HepG2 (cell line): ENCODE data around the gene SELENOH. TPM values are rescaled to one million over a fixed set of nuclear protein-coding genes. Genes with fewer than 3 reads are reported as not detected.
A peak's percentile ranks its signal among the peaks of the same experiment; 100 is the strongest.

Experiments used
- ATAC-seq: fragments of 200-7000 bp; cut with Tn5 transposase; 3 replicates; pipeline ENCODE4 v1.9.1; 2020; ENCODE audit warnings: mild to moderate bottlenecking, moderate library complexity
- BruUV-seq: library from RNA; stranded (reverse); fragments of 400-500 nt; replicated peaks from 2 replicates; lab custom pipeline; 2021; lab: Mats Ljungman, UMichigan
- CTCF ChIA-PET: fragments of 300-600 bp; formaldehyde crosslinking; extraction: SDS; loops from one replicate; lab custom pipeline; 2021; ENCODE audit warnings: low total read pairs, inconsistent platforms, low intra/inter-chr PET ratio; lab: Yijun Ruan, JAX
- POLR2A ChIA-PET: fragments of 350-600 bp; sonication (Branson Sonifier 250); formaldehyde crosslinking; loops from one replicate; lab custom pipeline; 2020; ENCODE audit warnings: antibody characterized with exemption, inconsistent platforms; lab: Yijun Ruan, JAX
- DNase-seq: peaks from one replicate; pipeline ENCODE4 v3.0.0-alpha.2; 2015; ENCODE audit warnings: low spot score
- FAIRE-seq: peaks from 3 replicates; lab custom pipeline; 2011; peaks lifted over from hg19 to GRCh38; lab: Jason Lieb, UNC
- H2AFZ ChIP-seq: one replicate; pipeline ENCODE4 v1.6.1; 2011; ENCODE audit warnings: low read length, inconsistent platforms
- H3K27ac ChIP-seq: fragments of 300-600 bp; 3 replicates; pipeline ENCODE4 v1.8.0; 2011; ENCODE audit warnings: mixed run types, mild to moderate bottlenecking, mixed read lengths, low read length, inconsistent platforms; ENCODE audit not compliant: insufficient read depth; ENCODE audit errors: extremely low read length
- H3K27me3 ChIP-seq, 2 experiments: fragments of 200-600 bp in 1 of 2; 2 replicates in 1 of 2; 3 replicates in 1 of 2; pipeline versions ENCODE4 v1.6.0 to v1.8.0; 2011; ENCODE audit warnings: low read length in 2 of 2, mild to moderate bottlenecking in 2 of 2, moderate library complexity in 2 of 2, inconsistent platforms in 1 of 2; ENCODE audit not compliant: insufficient read depth in 2 of 2, control insufficient read depth in 1 of 2
- H3K36me3 ChIP-seq, 2 experiments: fragments of 200-600 bp in 1 of 2; replicated peaks in 1 of 2; 2 replicates in 1 of 2; 3 replicates in 1 of 2; pipeline versions ENCODE4 v1.5.1 to v1.8.0; 2011; ENCODE audit warnings: low read length in 2 of 2, inconsistent platforms in 1 of 2; ENCODE audit not compliant: insufficient read depth in 2 of 2, control insufficient read depth in 1 of 2
- H3K4me1 ChIP-seq: 2 replicates; pipeline ENCODE4 v1.5.1; 2012; ENCODE audit warnings: low read length, inconsistent platforms; ENCODE audit not compliant: insufficient read depth
- H3K4me2 ChIP-seq: 2 replicates; pipeline ENCODE4 v1.6.0; 2011; ENCODE audit warnings: low read depth, low read length, inconsistent platforms
- H3K4me3 ChIP-seq, 3 experiments: fragments of 200-600 bp in 1 of 3; sonication (generic), shearing (Covaris generic) in 1 of 3; replicated peaks in 1 of 3; 2 replicates each; pipeline ENCODE4 v1.5.1; 2011 to 2016; ENCODE audit warnings: low read length in 3 of 3, inconsistent platforms in 2 of 3, low read depth in 2 of 3, mild to moderate bottlenecking in 2 of 3, control low read depth in 1 of 3, mixed read lengths in 1 of 3; ENCODE audit not compliant: insufficient read depth in 1 of 3
- H3K79me2 ChIP-seq: one replicate; pipeline ENCODE4 v1.6.1; 2011; ENCODE audit warnings: low read length, inconsistent platforms; ENCODE audit not compliant: insufficient read depth
- H3K9ac ChIP-seq: 2 replicates; pipeline ENCODE4 v1.6.0; 2011; ENCODE audit warnings: mild to moderate bottlenecking, low read depth, low read length, inconsistent platforms; ENCODE audit not compliant: insufficient read depth
- H3K9me3 ChIP-seq: 2 replicates; pipeline ENCODE4 v1.5.1; 2012; ENCODE audit warnings: mild to moderate bottlenecking, low read length
- H4K20me1 ChIP-seq: 2 replicates; pipeline ENCODE4 v1.6.0; 2011; ENCODE audit warnings: inconsistent platforms, mild to moderate bottlenecking, low read length, moderate library complexity; ENCODE audit not compliant: insufficient read depth
- CBX2 ChIP-seq, 2 experiments: fragments of 200-600 bp in 1 of 2; sonication (generic); formaldehyde crosslinking in 1 of 2; IDR thresholded peaks; 2 replicates each; pipeline versions ENCODE4 v1.7.0 to v1.8.1; 2018 to 2022; ENCODE audit warnings: low read depth in 2 of 2, low read length in 1 of 2, mild to moderate bottlenecking in 1 of 2, missing genetic modification reagents in 1 of 2
- ERF ChIP-seq: IDR thresholded peaks from 2 replicates; pipeline ENCODE4 v1.6.1; 2018; ENCODE audit warnings: missing biosample characterization, missing genetic modification reagents
- HNRNPH1 ChIP-seq: fragments of 200-400 bp; formaldehyde crosslinking; optimal IDR thresholded peaks from 2 replicates; pipeline ENCODE3; 2017; ENCODE audit warnings: mild to moderate bottlenecking, low read depth, low read length
- KLF13 ChIP-seq: sonication (generic); formaldehyde crosslinking; IDR thresholded peaks from 2 replicates; pipeline ENCODE4 v1.4.0; 2020; ENCODE audit warnings: mild to moderate bottlenecking, missing genetic modification reagents
- PPARG ChIP-seq: conservative IDR thresholded peaks from 2 replicates; pipeline ENCODE4 v1.6.1; 2016; ENCODE audit warnings: missing biosample characterization, missing genetic modification reagents
- PTBP1 ChIP-seq: fragments of 200-400 bp; formaldehyde crosslinking; IDR thresholded peaks from 2 replicates; pipeline ENCODE4 v1.6.1; 2018; ENCODE audit warnings: low read length, low read depth; ENCODE audit not compliant: poor library complexity, severe bottlenecking
- SSRP1 ChIP-seq: IDR thresholded peaks from 2 replicates; pipeline ENCODE4 v1.6.1; 2016; ENCODE audit warnings: control low read depth
- ZNF124 ChIP-seq: sonication (generic); formaldehyde crosslinking; IDR thresholded peaks from 2 replicates; pipeline ENCODE4 v1.4.0; 2020; ENCODE audit warnings: missing genetic modification reagents
- ZNF292 ChIP-seq: sonication (generic); formaldehyde crosslinking; IDR thresholded peaks from 2 replicates; pipeline ENCODE4 v1.8.1; 2022; ENCODE audit warnings: mild to moderate bottlenecking, low read depth, missing genetic modification reagents, borderline replicate concordance
- ZNF530 ChIP-seq: sonication (generic); formaldehyde crosslinking; IDR thresholded peaks from 2 replicates; pipeline ENCODE4 v1.5.0; 2020; ENCODE audit warnings: low read depth, mild to moderate bottlenecking, missing genetic modification reagents
- ZNF614 ChIP-seq: IDR thresholded peaks from 2 replicates; pipeline ENCODE4 v1.6.1; 2018; ENCODE audit warnings: missing biosample characterization, missing genetic modification reagents, inconsistent platforms, borderline replicate concordance
- ZNF724P ChIP-seq: sonication (generic); formaldehyde crosslinking; IDR thresholded peaks from 2 replicates; pipeline ENCODE4 v1.8.0; 2022; ENCODE audit warnings: missing genetic modification reagents, borderline replicate concordance
- ZNF749 ChIP-seq: sonication (generic); formaldehyde crosslinking; IDR thresholded peaks from 2 replicates; pipeline ENCODE4 v1.8.0; 2022; ENCODE audit warnings: mild to moderate bottlenecking, missing genetic modification reagents, moderate library complexity, borderline replicate concordance
- WGBS: methylation state at CpG from one replicate; pipeline ENCODE4 v1.1.6; 2017; ENCODE audit warnings: low lambda C conversion rate; 5-methylcytosine and 5-hydroxymethylcytosine counted together
- in situ Hi-C: cut with HindIII; loops from 2 replicates; pipeline ENCODE4 v1.10.0; 2017; ENCODE audit warnings: low pct_unique_long_range_greater_than_20kb; ENCODE audit not compliant: extremely low pct_ligation_motif_present
- intact Hi-C: fragments of 100-400 bp; cut with micrococcal nuclease; formaldehyde crosslinking; loops from one replicate; pipeline ENCODE4 v1.10.0; 2022; ENCODE audit not compliant: unreplicated experiment
- polyA plus RNA-seq, 8 experiments: library from polyadenylated mRNA; depleted of rRNA in 3 of 8; stranded (reverse) in 7 of 8; unstranded in 1 of 8; fragments of >200 nt; fragmentation: Illumina TruSeq in 4 of 8; extraction: Trizol in 4 of 8; gene quantifications; 2 replicates each; pipeline versions ENCODE4 v1.2.1 to v1.2.3, GENCODE V29; 2011 to 2016; ENCODE audit warnings: low read depth in 4 of 8, missing spikeins in 1 of 8, mixed read lengths in 1 of 8; ENCODE audit not compliant: insufficient read depth in 1 of 8
- total RNA-seq, 5 experiments: library from RNA; depleted of rRNA; stranded (reverse); fragments of >200 nt; fragmentation: Illumina TruSeq; extraction: Trizol; gene quantifications; 2 replicates each; pipeline ENCODE4 v1.2.3, GENCODE V29; 2016; ENCODE audit warnings: low read depth in 1 of 5
- TF ChIP-seq, protein P1 (sequence below): sonication (generic); formaldehyde crosslinking; IDR thresholded peaks from 2 replicates; pipeline ENCODE4; 2020; ENCODE audit warnings: missing genetic modification reagents, mild to moderate bottlenecking, borderline replicate concordance
- TF ChIP-seq, protein P2 (sequence below): IDR thresholded peaks from 2 replicates; pipeline ENCODE4 v1.6.1; 2016
- TF ChIP-seq, protein P3 (sequence below): IDR thresholded peaks from 2 replicates; pipeline ENCODE4 v1.6.1; 2016; ENCODE audit warnings: low read depth, missing genetic modification reagents, missing compliant biosample characterization

Gene SELENOH
- total and polyA plus RNA-seq, 2 of the 13 experiments (the other 11 are each of a cell fraction or from before 2014, with no cell fraction given): 27.2 to 77.4 TPM

DNA sequence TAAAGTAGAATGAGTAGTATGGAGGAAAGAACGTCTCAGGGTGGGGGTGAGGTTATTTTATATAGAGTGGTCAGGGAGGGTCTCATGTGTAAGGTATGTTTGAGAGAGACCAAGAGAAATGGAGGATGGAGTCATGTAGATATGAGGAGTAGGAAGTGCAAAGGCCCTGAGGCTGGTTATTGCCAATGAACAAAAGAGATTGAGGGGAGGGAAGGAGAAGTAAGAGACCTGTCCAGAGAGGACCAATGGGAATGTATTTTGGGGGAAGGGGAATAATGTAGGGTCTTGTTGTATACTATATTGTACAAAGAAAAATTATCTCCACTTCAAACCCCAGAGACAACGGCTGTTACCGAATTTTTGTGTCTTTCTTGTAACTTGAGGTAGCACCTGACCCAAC, 30.1 kb downstream of the SELENOH start:
- H3K27me3 ChIP-seq: no peaks in the 10 kb centered on the region
- ChIA-PET CTCF (no interaction called here), POLR2A (interaction anchor here (0.7 to 11.1 kb wide), 2 partner anchors 7 to 9 kb away, joined by 3 to 215 read pairs; partner anchors contain the start of gene CTNND1)
- no peak overlapping the region for H3K4me3 ChIP-seq
- in situ Hi-C loops: no loop called here
- H3K79me2 ChIP-seq: peaks cover 92% of the 10 kb centered on the region
- FAIRE-seq (no peak), ATAC-seq (no peak), DNase-seq (no peak)
- H3K9ac ChIP-seq: no peak overlapping the region
- H3K36me3 ChIP-seq: peaks cover 0 to 6% of the 10 kb centered on the region in 2 experiments; a peak in 4 of 5 replicates
- H2AFZ ChIP-seq: no peak overlapping the region
- no peaks in the 10 kb centered on the region for H3K9me3 ChIP-seq
- BruUV-seq: no TSS peak
- H3K4me1 ChIP-seq: peaks cover 96% of the 10 kb centered on the region
- H3K4me2 ChIP-seq: peak overlapping the region; percentile 12; the same call in 1 of the 2 replicates
- H4K20me1 ChIP-seq: peaks cover 62% of the 10 kb centered on the region
- H3K27ac ChIP-seq: no peak overlapping the region
- intact Hi-C loops: no loop called here
- WGBS: 93% methylated on average over 3 of the region's 3 CpGs
- TF ChIP-seq PTBP1 (no peak), ZNF614 (CRISPR knock-in tag) (no peak), ZNF749 (CRISPR knock-in tag) (no peak), ZNF292 (no peak), PPARG (no peak), CBX2 (IDR thresholded peaks at IDR 0.05; ENCODE audit: low read depth, low read length) (no peak), CBX2 (CRISPR knock-in tag; IDR thresholded peaks at IDR 0.05; ENCODE audit: low read depth) (no peak), SSRP1 (CRISPR knock-in tag) (no peak), HNRNPH1 (no peak), ZNF124 (CRISPR knock-in tag) (no peak), KLF13 (CRISPR knock-in tag) (no peak), ZNF530 (no peak), ERF (CRISPR knock-in tag) (no peak), ZNF724P (CRISPR knock-in tag) (no peak)
- TF ChIP-seq, protein P1, sequence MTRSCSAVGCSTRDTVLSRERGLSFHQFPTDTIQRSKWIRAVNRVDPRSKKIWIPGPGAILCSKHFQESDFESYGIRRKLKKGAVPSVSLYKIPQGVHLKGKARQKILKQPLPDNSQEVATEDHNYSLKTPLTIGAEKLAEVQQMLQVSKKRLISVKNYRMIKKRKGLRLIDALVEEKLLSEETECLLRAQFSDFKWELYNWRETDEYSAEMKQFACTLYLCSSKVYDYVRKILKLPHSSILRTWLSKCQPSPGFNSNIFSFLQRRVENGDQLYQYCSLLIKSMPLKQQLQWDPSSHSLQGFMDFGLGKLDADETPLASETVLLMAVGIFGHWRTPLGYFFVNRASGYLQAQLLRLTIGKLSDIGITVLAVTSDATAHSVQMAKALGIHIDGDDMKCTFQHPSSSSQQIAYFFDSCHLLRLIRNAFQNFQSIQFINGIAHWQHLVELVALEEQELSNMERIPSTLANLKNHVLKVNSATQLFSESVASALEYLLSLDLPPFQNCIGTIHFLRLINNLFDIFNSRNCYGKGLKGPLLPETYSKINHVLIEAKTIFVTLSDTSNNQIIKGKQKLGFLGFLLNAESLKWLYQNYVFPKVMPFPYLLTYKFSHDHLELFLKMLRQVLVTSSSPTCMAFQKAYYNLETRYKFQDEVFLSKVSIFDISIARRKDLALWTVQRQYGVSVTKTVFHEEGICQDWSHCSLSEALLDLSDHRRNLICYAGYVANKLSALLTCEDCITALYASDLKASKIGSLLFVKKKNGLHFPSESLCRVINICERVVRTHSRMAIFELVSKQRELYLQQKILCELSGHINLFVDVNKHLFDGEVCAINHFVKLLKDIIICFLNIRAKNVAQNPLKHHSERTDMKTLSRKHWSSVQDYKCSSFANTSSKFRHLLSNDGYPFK (CRISPR knock-in tag): no peak
- TF ChIP-seq, protein P2, sequence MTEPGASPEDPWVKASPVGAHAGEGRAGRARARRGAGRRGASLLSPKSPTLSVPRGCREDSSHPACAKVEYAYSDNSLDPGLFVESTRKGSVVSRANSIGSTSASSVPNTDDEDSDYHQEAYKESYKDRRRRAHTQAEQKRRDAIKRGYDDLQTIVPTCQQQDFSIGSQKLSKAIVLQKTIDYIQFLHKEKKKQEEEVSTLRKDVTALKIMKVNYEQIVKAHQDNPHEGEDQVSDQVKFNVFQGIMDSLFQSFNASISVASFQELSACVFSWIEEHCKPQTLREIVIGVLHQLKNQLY (CRISPR knock-in tag): no peak
- TF ChIP-seq, protein P3, sequence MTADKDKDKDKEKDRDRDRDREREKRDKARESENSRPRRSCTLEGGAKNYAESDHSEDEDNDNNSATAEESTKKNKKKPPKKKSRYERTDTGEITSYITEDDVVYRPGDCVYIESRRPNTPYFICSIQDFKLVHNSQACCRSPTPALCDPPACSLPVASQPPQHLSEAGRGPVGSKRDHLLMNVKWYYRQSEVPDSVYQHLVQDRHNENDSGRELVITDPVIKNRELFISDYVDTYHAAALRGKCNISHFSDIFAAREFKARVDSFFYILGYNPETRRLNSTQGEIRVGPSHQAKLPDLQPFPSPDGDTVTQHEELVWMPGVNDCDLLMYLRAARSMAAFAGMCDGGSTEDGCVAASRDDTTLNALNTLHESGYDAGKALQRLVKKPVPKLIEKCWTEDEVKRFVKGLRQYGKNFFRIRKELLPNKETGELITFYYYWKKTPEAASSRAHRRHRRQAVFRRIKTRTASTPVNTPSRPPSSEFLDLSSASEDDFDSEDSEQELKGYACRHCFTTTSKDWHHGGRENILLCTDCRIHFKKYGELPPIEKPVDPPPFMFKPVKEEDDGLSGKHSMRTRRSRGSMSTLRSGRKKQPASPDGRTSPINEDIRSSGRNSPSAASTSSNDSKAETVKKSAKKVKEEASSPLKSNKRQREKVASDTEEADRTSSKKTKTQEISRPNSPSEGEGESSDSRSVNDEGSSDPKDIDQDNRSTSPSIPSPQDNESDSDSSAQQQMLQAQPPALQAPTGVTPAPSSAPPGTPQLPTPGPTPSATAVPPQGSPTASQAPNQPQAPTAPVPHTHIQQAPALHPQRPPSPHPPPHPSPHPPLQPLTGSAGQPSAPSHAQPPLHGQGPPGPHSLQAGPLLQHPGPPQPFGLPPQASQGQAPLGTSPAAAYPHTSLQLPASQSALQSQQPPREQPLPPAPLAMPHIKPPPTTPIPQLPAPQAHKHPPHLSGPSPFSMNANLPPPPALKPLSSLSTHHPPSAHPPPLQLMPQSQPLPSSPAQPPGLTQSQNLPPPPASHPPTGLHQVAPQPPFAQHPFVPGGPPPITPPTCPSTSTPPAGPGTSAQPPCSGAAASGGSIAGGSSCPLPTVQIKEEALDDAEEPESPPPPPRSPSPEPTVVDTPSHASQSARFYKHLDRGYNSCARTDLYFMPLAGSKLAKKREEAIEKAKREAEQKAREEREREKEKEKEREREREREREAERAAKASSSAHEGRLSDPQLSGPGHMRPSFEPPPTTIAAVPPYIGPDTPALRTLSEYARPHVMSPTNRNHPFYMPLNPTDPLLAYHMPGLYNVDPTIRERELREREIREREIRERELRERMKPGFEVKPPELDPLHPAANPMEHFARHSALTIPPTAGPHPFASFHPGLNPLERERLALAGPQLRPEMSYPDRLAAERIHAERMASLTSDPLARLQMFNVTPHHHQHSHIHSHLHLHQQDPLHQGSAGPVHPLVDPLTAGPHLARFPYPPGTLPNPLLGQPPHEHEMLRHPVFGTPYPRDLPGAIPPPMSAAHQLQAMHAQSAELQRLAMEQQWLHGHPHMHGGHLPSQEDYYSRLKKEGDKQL: no peak
